Epithelial cell of proximal tubule (primary cell): ENCODE measurements around the gene DDX3X. TPM values are rescaled to one million over a fixed set of nuclear protein-coding genes. Genes with fewer than 3 reads are reported as not detected.

Experiments
- DNase-seq: peaks from one replicate; pipeline ENCODE4 v3.0.0-alpha.2; 2011; ENCODE audit warnings: low read depth
- H3K4me3 ChIP-seq: 2 replicates; pipeline ENCODE4 v1.5.1; 2011; ENCODE audit warnings: low read depth, mild to moderate bottlenecking, low read length
- total RNA-seq: library from RNA; depleted of rRNA; stranded (reverse); fragments of >200 nt; gene quantifications from 2 replicates; pipeline ENCODE4 v1.2.3, GENCODE V29; 2015
- TF ChIP-seq, protein P1 (sequence below): conservative IDR thresholded peaks from 2 replicates; pipeline ENCODE4 v1.5.1; 2012; ENCODE audit warnings: low read depth, mild to moderate bottlenecking, low read length

DDX3X gene
- total RNA-seq, 1 donor from 2014 or later, result 87.6 TPM

DNA sequence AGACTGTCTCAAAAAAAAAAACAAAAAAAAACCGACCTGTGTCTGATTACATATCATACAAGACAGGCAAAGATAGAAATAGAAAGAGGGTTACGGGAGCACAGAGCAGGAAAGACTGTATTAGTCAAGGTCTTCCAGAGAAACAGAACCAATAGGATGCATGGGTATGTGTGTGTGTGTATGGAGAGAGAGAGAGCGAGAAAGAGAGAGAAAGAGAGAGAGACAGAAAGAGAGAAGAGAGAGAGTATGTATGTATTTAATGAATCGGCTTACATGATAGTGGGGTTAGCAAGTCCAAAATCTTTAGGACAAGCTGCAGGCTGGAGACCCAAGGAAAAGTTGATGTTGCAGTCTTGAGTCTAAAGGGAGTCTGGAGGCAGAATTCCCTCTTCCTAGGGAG lies 7.5 kb upstream of the DDX3X start:
- no peak overlapping the region for H3K4me3 ChIP-seq
- DNase-seq, result no peak
- TF ChIP-seq, protein P1, sequence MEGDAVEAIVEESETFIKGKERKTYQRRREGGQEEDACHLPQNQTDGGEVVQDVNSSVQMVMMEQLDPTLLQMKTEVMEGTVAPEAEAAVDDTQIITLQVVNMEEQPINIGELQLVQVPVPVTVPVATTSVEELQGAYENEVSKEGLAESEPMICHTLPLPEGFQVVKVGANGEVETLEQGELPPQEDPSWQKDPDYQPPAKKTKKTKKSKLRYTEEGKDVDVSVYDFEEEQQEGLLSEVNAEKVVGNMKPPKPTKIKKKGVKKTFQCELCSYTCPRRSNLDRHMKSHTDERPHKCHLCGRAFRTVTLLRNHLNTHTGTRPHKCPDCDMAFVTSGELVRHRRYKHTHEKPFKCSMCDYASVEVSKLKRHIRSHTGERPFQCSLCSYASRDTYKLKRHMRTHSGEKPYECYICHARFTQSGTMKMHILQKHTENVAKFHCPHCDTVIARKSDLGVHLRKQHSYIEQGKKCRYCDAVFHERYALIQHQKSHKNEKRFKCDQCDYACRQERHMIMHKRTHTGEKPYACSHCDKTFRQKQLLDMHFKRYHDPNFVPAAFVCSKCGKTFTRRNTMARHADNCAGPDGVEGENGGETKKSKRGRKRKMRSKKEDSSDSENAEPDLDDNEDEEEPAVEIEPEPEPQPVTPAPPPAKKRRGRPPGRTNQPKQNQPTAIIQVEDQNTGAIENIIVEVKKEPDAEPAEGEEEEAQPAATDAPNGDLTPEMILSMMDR, result no peak

DNA sequence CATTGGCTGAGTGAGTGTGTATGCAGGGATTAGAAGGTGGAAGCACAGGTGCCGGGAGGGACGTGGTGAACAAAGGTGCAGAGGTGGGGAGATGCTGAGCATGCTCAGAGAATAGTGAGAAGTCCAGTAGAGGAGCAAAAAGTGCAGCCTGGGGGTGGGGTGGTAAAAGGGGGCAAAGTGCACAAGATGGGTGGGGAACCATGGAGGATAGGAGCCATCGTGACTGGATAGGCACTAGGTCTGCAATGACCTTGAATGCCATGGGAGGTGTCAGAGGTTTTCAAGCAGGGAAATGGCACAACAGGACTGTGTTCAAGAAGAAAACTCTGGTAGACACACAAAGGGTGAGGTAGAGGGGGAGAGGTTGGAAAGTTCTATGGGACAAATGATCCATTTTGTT lies 6.6 kb upstream of the DDX3X start:
- no peak for DNase-seq
- no peak overlapping the region for H3K4me3 ChIP-seq
- TF ChIP-seq, protein P1, result no peak

DNA sequence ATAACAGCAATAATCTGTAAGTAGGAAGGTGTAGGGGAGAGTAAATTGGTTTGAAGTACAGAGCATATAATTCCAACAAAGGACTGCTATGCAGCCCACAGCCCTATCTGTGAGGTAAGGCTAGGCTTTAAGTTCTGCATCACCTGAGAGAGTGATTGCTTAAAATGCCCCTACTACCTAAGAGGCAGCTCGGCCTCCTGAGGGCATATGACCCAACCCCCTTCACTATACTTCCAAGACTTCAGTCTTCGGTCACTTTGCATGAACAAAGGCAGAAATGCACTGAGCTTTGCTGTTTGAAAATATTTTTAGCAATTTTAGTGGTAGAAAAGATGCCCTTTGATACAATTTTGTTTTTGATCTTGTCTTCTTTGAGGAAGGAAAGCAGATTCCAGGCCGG lies 4.9 kb upstream of the DDX3X start:
- no peak overlapping the region for H3K4me3 ChIP-seq
- TF ChIP-seq, protein P1, result no peak
- no peak for DNase-seq

DNA sequence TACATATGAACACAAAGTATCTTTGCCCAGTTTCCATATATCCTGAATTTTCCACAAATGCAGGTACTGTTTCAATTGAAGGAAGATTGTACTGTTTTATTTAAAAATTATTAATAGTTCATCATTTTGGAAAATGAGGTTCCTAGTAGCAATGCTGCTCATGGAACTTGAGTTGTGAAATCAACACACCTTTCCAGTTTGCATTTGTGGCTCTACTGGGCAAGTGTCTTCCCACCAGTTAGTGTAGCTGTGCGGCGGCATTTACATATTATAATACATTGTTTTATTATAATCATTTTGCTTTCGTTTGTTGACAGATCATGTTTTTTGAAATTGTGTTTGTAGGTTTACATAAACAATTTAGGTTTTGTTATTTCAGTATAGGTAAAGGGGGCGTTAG lies 2.0 kb upstream of the DDX3X start:
- TF ChIP-seq, protein P1, result no peak
- DNase-seq, result no peak
- no peak overlapping the region for H3K4me3 ChIP-seq

DNA sequence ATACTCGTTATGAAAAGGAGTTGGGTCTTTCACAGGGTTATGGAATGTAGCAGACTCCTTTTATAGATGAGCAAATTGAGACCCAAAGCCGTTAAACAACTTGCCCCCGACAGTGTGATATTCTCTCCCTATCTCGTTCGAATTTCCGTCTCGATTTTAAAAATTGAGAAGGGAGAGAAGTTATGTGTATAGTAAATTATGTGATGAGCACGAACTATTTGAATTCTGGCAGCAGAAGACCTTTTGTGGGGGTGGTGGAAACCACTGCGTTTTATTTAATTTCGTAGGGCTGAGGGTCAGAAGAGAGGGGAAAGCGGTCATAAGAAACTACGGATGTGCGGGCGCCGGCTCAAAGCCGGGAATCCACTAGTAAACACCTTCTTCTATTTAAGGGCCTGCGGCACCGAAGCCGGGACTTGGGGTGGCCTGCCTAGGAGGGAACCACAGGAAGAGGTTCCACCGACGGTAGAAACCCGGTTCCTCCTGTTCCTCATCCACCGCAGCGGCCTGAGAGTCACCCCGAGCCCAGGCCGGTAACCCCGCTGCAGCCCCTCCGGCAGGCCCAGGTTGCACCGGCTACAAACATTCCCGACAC lies 1.5 kb upstream of the DDX3X start:
- DNase-seq, result no peak
- H3K4me3 ChIP-seq, result peak overlapping the region; percentile 94
- TF ChIP-seq, protein P1, result no peak

DNA sequence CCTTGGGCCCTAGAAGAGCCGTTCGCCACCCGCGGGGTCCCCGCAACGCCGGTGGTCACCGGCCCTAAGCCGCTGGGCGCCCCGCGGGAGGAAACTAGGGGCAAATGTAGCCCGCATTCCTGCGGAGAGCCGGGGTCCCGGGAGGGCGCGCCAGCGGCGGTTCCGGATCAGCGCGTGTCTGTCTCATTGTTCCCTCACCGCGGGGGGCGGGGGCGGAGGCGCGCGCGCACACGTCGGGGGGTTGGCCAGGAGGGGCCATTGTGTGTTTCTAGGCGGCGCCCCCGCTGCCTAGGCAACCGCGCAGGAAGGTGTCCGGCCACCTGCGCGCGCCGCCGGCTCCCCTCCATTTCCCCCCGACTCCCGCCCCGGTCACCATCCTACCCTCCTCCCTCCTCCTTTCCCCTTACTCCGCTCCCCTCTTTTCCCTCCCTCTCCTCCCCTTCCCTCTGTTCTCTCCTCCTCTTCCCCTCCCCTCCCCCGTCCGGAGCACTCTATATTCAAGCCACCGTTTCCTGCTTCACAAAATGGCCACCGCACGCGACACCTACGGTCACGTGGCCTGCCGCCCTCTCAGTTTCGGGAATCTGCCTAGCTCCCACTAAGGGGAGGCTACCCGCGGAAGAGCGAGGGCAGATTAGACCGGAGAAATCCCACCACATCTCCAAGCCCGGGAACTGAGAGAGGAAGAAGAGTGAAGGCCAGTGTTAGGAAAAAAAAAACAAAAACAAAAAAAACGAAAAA lies 789 bp upstream of the DDX3X start:
- peak; percentile 26 for DNase-seq
- peak overlapping the region; percentile 94 for H3K4me3 ChIP-seq
- TF ChIP-seq, protein P1, result no peak
